ENCODE data around the gene ST8SIA2. TPM values are rescaled to one million over a fixed set of nuclear protein-coding genes. Genes with fewer than 3 reads are reported as not detected.
A peak's percentile ranks its signal among the peaks of the same experiment; 100 is the strongest.

ST8SIA2 gene
- polyA plus RNA-seq, 1 of the 3 experiments (the other 2 are of a cell fraction), result 0.05 TPM

- Histone ChIP-seq H3K4me1 (ENCODE audit: control insufficient read depth in 1 of 2, insufficient read depth in 2 of 2, low read depth in 1 of 2, low read length in 1 of 2) (no peaks in the 10 kb centered on the region), H3K9ac (no peak overlapping the region), H3K36me3 (replicated peaks in 1 of 2; ENCODE audit: control insufficient read depth in 1 of 2, insufficient read depth in 2 of 2, low read length in 1 of 2) (no peaks in the 10 kb centered on the region), H3K9me3 (no peaks in the 10 kb centered on the region), H3K27ac (ENCODE audit: low read depth in 2 of 2, low read length in 1 of 2) (no peak overlapping the region), H3F3A (replicated peaks; ENCODE audit: insufficient read depth) (no peaks in the 10 kb centered on the region), H3K27me3 (ENCODE audit: insufficient read depth) (no peaks in the 10 kb centered on the region), H3K4me2 (no peak overlapping the region), H3K79me2 (ENCODE audit: insufficient read depth) (no peaks in the 10 kb centered on the region), H2AFZ (ENCODE audit: low read depth) (no peak overlapping the region), H4K20me1 (ENCODE audit: insufficient read depth) (no peaks in the 10 kb centered on the region), H3K9me2 (no peaks in the 10 kb centered on the region), H3K4me3 (ENCODE audit: low read depth in 2 of 2, low read length in 1 of 2) (no peak overlapping the region)
- ChIA-PET POLR2A (no interaction called here), CTCF (interaction anchor here (0.8 to 3.2 kb wide), 2 partner anchors 14 to 337 kb away, joined by 4 to 12 read pairs; no protein-coding TSS in a partner anchor)
- DNase-seq, result no peak
- WGBS (ENCODE audit: low lambda C conversion rate), result 46% methylated on average over 10 of the region's 10 CpGs
- TF ChIP-seq MAX (IDR thresholded peaks at IDR 0.05; ENCODE audit: low read depth), result no peak
These were observed 16.4 kb upstream of the ST8SIA2 start for GRCh38 chr15:92377083-92377789.

GRCh38 chr15:92383519-92384324 is 10.0 kb upstream of the ST8SIA2 start:
- H3K4me1 ChIP-seq (ENCODE audit: control insufficient read depth in 1 of 2, insufficient read depth in 2 of 2, low read depth in 1 of 2, low read length in 1 of 2), result no peaks in the 10 kb centered on the region
- WGBS (ENCODE audit: low lambda C conversion rate), result 19% methylated on average over 10 of the region's 10 CpGs
- CTCF ChIA-PET, result interaction anchor here (0.6 to 1.9 kb wide), 7 partner anchors 8 to 360 kb away, joined by 3 to 5 read pairs (median 4); partner anchors contain the start of gene ST8SIA2

More at GRCh38 chr15:92383519-92384324, 10.0 kb upstream of the ST8SIA2 start:
- Histone ChIP-seq H3K79me2 (ENCODE audit: insufficient read depth) (no peaks in the 10 kb centered on the region), H3K9ac (no peak overlapping the region), H3K27me3 (ENCODE audit: insufficient read depth) (no peaks in the 10 kb centered on the region), H3K27ac (ENCODE audit: low read depth in 2 of 2, low read length in 1 of 2) (no peak overlapping the region), H3K4me2 (no peak overlapping the region), H3K9me2 (no peaks in the 10 kb centered on the region), H3K9me3 (no peaks in the 10 kb centered on the region), H3K36me3 (replicated peaks in 1 of 2; ENCODE audit: control insufficient read depth in 1 of 2, insufficient read depth in 2 of 2, low read length in 1 of 2) (no peaks in the 10 kb centered on the region), H3K4me3 (ENCODE audit: low read depth in 2 of 2, low read length in 1 of 2) (peak overlapping the region in 1 of 2 experiments; percentile 35; a peak in 1 of 4 replicates), H2AFZ (ENCODE audit: low read depth) (no peak overlapping the region), H4K20me1 (ENCODE audit: insufficient read depth) (no peaks in the 10 kb centered on the region), H3F3A (replicated peaks; ENCODE audit: insufficient read depth) (no peaks in the 10 kb centered on the region)
- DNase-seq, result peak; percentile 54
- no peak for TF ChIP-seq USF2 (IDR thresholded peaks at IDR 0.05; ENCODE audit: borderline replicate concordance, low read depth, low read length)
- no peak for TF ChIP-seq ELF1 (IDR thresholded peaks at IDR 0.05)
- peak; percentile 38 for TF ChIP-seq CTCF (IDR thresholded peaks at IDR 0.05)
- peak; percentile 35; the same call in 1 of the 2 replicates for TF ChIP-seq SMC3 (IDR thresholded peaks at IDR 0.05; ENCODE audit: low read depth, low read length)
- TF ChIP-seq, protein P1, sequence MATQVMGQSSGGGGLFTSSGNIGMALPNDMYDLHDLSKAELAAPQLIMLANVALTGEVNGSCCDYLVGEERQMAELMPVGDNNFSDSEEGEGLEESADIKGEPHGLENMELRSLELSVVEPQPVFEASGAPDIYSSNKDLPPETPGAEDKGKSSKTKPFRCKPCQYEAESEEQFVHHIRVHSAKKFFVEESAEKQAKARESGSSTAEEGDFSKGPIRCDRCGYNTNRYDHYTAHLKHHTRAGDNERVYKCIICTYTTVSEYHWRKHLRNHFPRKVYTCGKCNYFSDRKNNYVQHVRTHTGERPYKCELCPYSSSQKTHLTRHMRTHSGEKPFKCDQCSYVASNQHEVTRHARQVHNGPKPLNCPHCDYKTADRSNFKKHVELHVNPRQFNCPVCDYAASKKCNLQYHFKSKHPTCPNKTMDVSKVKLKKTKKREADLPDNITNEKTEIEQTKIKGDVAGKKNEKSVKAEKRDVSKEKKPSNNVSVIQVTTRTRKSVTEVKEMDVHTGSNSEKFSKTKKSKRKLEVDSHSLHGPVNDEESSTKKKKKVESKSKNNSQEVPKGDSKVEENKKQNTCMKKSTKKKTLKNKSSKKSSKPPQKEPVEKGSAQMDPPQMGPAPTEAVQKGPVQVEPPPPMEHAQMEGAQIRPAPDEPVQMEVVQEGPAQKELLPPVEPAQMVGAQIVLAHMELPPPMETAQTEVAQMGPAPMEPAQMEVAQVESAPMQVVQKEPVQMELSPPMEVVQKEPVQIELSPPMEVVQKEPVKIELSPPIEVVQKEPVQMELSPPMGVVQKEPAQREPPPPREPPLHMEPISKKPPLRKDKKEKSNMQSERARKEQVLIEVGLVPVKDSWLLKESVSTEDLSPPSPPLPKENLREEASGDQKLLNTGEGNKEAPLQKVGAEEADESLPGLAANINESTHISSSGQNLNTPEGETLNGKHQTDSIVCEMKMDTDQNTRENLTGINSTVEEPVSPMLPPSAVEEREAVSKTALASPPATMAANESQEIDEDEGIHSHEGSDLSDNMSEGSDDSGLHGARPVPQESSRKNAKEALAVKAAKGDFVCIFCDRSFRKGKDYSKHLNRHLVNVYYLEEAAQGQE (IDR thresholded peaks at IDR 0.05; ENCODE audit: low read depth, low read length), result no peak
- peak; percentile 47 for TF ChIP-seq RAD21 (IDR thresholded peaks at IDR 0.05; ENCODE audit: low read length)
- POLR2A ChIA-PET, result no interaction called here
